Heart left ventricle (tissue), 13 donors: ENCODE measurements around the gene PICALM.

Experiments
- CTCF ChIP-seq, 12 donors: fragments of 200-600 bp; sonication (generic) in 4 of 12; IDR thresholded peaks; one replicate each; pipeline versions ENCODE4 v1.5.0 to v1.8.0; 2018 to 2022; ENCODE audit warnings: antibody characterized with exemption in 12 of 12, mild to moderate bottlenecking in 5 of 12
- POLR2A ChIP-seq, 2 donors: fragments of 450-650 bp; IDR thresholded peaks; one replicate each; pipeline ENCODE4 v1.6.1; 2017; ENCODE audit warnings: antibody characterized with exemption in 2 of 2, mild to moderate bottlenecking in 2 of 2, moderate library complexity in 2 of 2
- donor health status: ischemic (EF 13 %, LVEDD 7.1; RV severe dilation, severe dysfunction).
- donor health status: DM: no; HTN: yes; CAD: no.
- donor health status: DM: no; HTN: no; CAD: no.
- donor health status: ischemic (EF 25% LVEDD 6.9; RV normal size, moderate dysfunction).
- donor health status: ischemic (EF 25% LVEDD 5.7; RV mildly dilated, moderate dysfunction).
- donor health status: ischemic (EF 35%, LVEDD 5.7; RV mildly dilated, moderate dysfunction).
- donor health status: nonischemic (EF 11% LVEDD 7.7; RV severe dilation, severe dysfunction).
- donor health status: DM: yes; HTN: yes; CAD: no.
- donor health status: PGD.
- donor health status: ischemic (EF 29% LVEDD 5.4; RV normal size, mild dysfunction).
- donor health status: nonischemic (EF 23%, LVEDD 6.1; RV moderate dilation, normal function).

GRCh38 chr11:86058360-86058759, 10.5 kb downstream of the PICALM start:
- no peak for TF ChIP-seq POLR2A (IDR thresholded peaks at IDR 0.05)
- TF ChIP-seq CTCF (IDR thresholded peaks at IDR 0.05), result no peak
